ENCODE results near the gene IQSEC1. TPM values are rescaled to one million over a fixed set of nuclear protein-coding genes. Genes with fewer than 3 reads are reported as not detected.
A peak's percentile ranks its signal among the peaks of the same experiment; 100 is the strongest.

IQSEC1 gene
- total RNA-seq, 2 experiments from 2014 or later = 31.7 to 39.2 TPM

DNA sequence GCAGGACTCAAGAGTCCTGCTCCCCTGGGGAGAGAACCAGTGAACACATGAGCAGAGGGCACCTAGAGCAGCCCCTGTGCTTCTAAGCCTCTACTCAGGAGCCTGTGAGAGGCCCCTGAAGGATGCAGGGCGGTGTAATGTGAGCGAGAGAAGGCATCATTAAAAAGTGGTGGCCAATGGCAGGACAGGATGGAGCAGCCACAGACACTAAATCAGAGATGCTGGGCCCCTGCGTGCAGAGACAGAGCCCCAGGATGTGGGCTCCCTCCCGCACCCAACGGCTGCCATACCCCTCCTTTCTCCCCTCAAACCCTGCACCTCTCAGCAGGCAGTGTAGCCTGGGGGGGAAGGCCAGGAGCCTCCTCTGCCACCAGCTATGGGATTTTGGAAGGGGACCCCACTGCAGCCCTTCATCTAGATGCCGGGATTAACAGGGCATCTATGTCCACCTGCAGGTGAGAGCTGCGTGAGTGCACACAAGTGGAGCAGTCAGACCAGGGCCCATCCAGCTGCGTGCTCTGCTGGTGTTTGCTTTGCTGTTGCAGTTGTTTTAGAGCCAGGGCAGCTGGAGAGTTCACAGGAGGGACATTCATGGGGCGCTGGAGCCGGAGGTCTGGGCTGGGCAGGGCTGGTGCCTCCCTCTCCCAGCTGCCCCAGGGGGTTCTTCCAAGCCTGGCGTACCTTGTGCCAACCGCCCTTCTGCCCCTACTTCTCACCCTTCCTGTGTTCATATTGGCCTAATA lies 5.1 kb upstream of the IQSEC1 start:
- intact Hi-C loops (cut with micrococcal nuclease) = no loop called here
- CTCF ChIA-PET = interaction anchor here (1.1 kb wide), 1 partner anchor 14 kb away, joined by 9 read pairs; no protein-coding TSS in a partner anchor
- Mint-ChIP-seq H3K36me3 (ENCODE audit: low read depth) (no peaks in the 10 kb centered on the region), H3K4me1 (ENCODE audit: low read depth) (peaks cover 7% of the 10 kb centered on the region), H3K9me3 (no peaks in the 10 kb centered on the region), H3K27ac (no peak overlapping the region), H3K27me3 (peaks cover 8% of the 10 kb centered on the region), H3K4me3 (no peak overlapping the region)
- POLR2A ChIA-PET = interaction anchor here (1.0 kb wide), 1 partner anchor 9 kb away, joined by 4 read pairs; no protein-coding TSS in a partner anchor
- DNase-seq (peak; percentile 55), ATAC-seq (peak; percentile 69)
- TF ChIP-seq, protein P1, sequence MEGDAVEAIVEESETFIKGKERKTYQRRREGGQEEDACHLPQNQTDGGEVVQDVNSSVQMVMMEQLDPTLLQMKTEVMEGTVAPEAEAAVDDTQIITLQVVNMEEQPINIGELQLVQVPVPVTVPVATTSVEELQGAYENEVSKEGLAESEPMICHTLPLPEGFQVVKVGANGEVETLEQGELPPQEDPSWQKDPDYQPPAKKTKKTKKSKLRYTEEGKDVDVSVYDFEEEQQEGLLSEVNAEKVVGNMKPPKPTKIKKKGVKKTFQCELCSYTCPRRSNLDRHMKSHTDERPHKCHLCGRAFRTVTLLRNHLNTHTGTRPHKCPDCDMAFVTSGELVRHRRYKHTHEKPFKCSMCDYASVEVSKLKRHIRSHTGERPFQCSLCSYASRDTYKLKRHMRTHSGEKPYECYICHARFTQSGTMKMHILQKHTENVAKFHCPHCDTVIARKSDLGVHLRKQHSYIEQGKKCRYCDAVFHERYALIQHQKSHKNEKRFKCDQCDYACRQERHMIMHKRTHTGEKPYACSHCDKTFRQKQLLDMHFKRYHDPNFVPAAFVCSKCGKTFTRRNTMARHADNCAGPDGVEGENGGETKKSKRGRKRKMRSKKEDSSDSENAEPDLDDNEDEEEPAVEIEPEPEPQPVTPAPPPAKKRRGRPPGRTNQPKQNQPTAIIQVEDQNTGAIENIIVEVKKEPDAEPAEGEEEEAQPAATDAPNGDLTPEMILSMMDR (IDR thresholded peaks at IDR 0.05) = no peak

DNA sequence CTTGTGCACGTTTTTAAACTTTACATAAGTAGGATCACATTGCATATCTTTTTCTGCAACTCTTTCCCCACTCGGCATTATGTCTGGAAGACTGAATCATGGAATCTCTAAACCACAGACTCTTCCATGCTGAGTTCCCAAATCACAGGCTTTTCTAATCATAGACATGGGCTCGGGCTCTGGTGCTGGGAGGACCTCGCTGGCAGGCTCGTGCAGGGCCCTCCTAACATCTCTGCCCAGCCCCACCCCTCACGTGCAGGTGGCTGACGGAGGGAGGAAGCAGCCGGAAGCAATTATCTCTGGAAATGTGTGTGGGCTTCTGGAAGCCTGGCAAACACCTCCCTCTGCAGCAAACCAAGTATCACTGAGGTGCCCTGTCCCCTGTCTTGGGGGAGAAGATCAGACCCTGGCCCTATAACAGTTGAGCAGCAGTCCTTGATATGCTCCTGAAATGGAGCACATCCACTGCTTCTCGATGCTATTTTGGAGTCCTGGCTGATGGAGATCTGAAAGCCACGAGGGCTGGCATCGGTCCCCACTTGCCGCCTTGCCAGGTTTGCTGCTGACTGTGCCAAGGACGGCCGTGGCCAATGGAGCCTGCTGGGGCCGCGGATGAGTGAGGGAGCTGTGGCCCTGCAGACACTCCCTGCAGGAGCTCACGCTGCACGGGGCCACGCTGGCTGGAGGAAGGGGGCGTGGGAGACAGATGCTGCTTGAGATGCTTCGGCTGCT lies 4.4 kb upstream of the IQSEC1 start:
- DNase-seq (no peak), ATAC-seq (no peak)
- CTCF ChIA-PET = interaction anchor here (1.1 kb wide), 1 partner anchor 14 kb away, joined by 9 read pairs; no protein-coding TSS in a partner anchor
- intact Hi-C loops (cut with micrococcal nuclease) = no loop called here
- Mint-ChIP-seq H3K36me3 (ENCODE audit: low read depth) (no peaks in the 10 kb centered on the region), H3K27me3 (peaks cover 8% of the 10 kb centered on the region), H3K27ac (no peak overlapping the region), H3K4me1 (ENCODE audit: low read depth) (peaks cover 7% of the 10 kb centered on the region), H3K9me3 (no peaks in the 10 kb centered on the region), H3K4me3 (no peak overlapping the region)
- POLR2A ChIA-PET = interaction anchor here (1.0 kb wide), 1 partner anchor 8 kb away, joined by 4 read pairs; no protein-coding TSS in a partner anchor
- TF ChIP-seq, protein P1 (IDR thresholded peaks at IDR 0.05) = no peak

DNA sequence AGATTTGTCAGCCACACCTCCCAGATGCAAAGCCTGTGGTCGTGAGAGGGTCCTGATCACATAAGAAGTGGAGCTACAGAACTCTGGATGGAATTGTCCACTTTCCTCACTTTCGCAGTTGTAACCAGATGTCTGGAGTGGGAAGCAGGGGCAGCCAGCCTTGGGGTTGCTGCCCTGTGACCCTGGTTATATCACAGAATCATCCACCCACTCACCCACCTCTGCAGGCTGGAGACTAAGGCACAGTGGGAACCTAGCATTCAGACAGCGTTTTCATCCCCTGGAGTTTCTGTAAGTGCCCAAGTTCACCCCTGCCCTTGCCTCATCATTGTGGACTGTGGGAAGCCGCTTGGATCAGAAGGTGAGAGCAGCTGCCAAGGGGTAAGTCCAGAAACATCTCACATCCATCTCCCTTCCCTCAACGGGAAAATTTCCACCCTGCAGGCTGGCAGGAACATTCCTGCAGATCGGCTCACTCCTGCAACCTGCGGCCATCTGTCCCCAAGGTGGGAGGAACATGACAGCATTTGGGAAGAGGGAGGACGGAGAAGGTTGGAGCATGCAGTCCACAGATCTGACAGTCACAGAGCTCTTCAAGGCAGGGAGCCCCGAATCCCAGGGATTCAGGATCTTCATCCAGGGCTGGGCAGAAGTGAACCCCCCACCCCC lies 2.9 kb upstream of the IQSEC1 start:
- Mint-ChIP-seq H3K36me3 (ENCODE audit: low read depth) (peaks cover under 1% of the 10 kb centered on the region), H3K4me3 (no peak overlapping the region), H3K4me1 (ENCODE audit: low read depth) (peaks cover 13% of the 10 kb centered on the region), H3K27ac (no peak overlapping the region), H3K9me3 (no peaks in the 10 kb centered on the region), H3K27me3 (peaks cover 8% of the 10 kb centered on the region)
- no peak for DNase-seq
- TF ChIP-seq, protein P1 (IDR thresholded peaks at IDR 0.05) = no peak
- ChIA-PET POLR2A (no interaction called here), CTCF (interaction anchor here (2.8 kb wide), 1 partner anchor 16 kb away, joined by 8 read pairs; no protein-coding TSS in a partner anchor)
- intact Hi-C loops (cut with micrococcal nuclease) = no loop called here
- ATAC-seq = no peak

DNA sequence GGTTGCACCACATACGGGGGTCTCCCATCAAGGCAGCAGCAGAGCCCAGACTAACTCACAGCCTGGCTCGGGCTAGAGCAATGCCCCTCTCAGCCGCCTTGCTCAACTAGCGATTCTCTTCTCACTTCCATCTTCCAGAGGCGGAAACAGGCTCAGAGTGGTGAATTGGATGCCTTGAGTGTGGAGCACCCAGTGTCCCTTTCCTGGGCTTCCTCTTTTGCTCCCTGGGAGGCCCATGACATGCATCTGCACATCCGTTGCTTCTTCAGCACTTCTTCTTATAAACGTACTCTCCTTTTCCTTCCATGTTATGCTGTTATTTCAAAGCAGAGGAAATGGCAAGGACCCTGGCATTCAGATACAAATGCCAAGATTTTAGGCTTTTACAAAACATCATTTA lies 2.1 kb upstream of the IQSEC1 start:
- Mint-ChIP-seq H3K27me3 (peaks cover 8% of the 10 kb centered on the region), H3K4me3 (no peak overlapping the region), H3K27ac (no peak overlapping the region), H3K36me3 (ENCODE audit: low read depth) (peaks cover 2% of the 10 kb centered on the region), H3K4me1 (ENCODE audit: low read depth) (peaks cover 20% of the 10 kb centered on the region), H3K9me3 (no peaks in the 10 kb centered on the region)
- no peak for ATAC-seq
- no peak for DNase-seq
- intact Hi-C loops (cut with micrococcal nuclease) = no loop called here
- ChIA-PET POLR2A (no interaction called here), CTCF (interaction anchor here (2.8 kb wide), 1 partner anchor 17 kb away, joined by 8 read pairs; no protein-coding TSS in a partner anchor)
- TF ChIP-seq, protein P1 (IDR thresholded peaks at IDR 0.05) = no peak
